OCI-LY7 (cell line): ENCODE data around the gene TTLL5.

Experiments used
- CTCF ChIP-seq: fragments of 200-600 bp; sonication (generic); conservative IDR thresholded peaks from 2 replicates; pipeline ENCODE4 v1.5.1; 2014; ENCODE audit warnings: mild to moderate bottlenecking, antibody characterized with exemption, low read length, moderate library complexity, mixed read lengths
- EZH2phosphoT487 ChIP-seq: fragments of 200-600 bp; sonication (generic); IDR thresholded peaks from 2 replicates; pipeline ENCODE4 v1.6.1; 2018; ENCODE audit warnings: low read depth, borderline replicate concordance, mild to moderate bottlenecking, mixed run types, antibody characterized with exemption, low read length, moderate library complexity, mixed read lengths

GRCh38 chr14:75884198-75884611, 223.2 kb downstream of the TTLL5 start:
- TF ChIP-seq CTCF (peak; percentile 59), EZH2phosphoT487 (no peak)
